ENCODE measurements around the gene NDUFS2.
A peak's percentile ranks its signal among the peaks of the same experiment; 100 is the strongest.

The NDUFS2 gene

DNA sequence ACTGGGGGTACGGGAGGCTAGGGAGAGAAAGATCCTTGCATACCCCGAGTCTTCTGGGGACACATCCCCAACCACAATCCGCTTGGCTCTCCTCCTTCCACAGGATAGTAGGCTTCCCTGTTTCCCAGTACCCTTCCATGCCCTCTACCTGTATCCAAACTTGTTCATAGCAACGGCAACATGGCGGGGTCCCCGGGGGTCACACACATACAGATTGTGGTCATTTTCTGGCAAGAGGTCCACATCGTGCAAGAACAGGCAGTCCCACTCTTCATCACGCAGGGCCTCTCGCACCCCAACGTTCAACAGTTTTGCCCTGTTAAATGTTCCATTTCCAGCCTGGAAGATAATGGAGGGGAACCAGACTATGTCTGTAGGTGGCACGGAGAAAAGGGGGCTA, 28.5 kb upstream of the NDUFS2 start:
- Histone ChIP-seq H3K27me3 (replicated peaks; ENCODE audit: control insufficient read depth, insufficient read depth, low read length) (no peaks in the 10 kb centered on the region), H3K9me3 (ENCODE audit: control insufficient read depth, low read length) (no peaks in the 10 kb centered on the region), H3K36me3 (ENCODE audit: control insufficient read depth, insufficient read depth, low read length, severe bottlenecking) (peaks cover 55% of the 10 kb centered on the region), H3K4me3 (ENCODE audit: low read length) (peak overlapping the region; percentile 0), H3K4me1 (ENCODE audit: control insufficient read depth, insufficient read depth, low read length) (peaks cover 42% of the 10 kb centered on the region), H3K9ac (ENCODE audit: low read length) (peak overlapping the region; percentile 2)
- no peak for DNase-seq (ENCODE audit: low read depth)

DNA sequence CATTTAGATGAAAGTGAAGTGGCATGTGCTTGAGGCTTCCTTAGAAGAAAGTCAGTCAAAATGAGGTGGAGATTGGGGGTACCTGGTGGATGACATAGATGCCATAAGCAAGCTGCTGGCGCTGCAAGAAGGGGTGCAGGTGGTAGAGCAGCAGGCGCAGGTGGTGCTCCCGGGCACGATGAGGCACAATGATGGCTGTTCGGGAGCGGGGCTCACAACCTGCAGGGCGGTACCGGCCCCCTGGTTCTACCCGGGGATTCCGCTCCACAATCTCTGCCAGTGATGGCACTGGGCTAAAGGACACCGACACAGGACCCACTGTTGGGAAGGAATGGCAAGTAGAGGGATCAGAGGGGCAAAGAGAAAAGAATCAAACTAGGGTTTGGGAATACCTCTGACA, 27.3 kb upstream of the NDUFS2 start:
- Histone ChIP-seq H3K9ac (ENCODE audit: low read length) (no peak overlapping the region), H3K4me3 (ENCODE audit: low read length) (no peak overlapping the region), H3K27me3 (replicated peaks; ENCODE audit: control insufficient read depth, insufficient read depth, low read length) (no peaks in the 10 kb centered on the region), H3K36me3 (ENCODE audit: control insufficient read depth, insufficient read depth, low read length, severe bottlenecking) (peaks cover 46% of the 10 kb centered on the region), H3K4me1 (ENCODE audit: control insufficient read depth, insufficient read depth, low read length) (peaks cover 42% of the 10 kb centered on the region), H3K9me3 (ENCODE audit: control insufficient read depth, low read length) (no peaks in the 10 kb centered on the region)
- no peak for DNase-seq (ENCODE audit: low read depth)

DNA sequence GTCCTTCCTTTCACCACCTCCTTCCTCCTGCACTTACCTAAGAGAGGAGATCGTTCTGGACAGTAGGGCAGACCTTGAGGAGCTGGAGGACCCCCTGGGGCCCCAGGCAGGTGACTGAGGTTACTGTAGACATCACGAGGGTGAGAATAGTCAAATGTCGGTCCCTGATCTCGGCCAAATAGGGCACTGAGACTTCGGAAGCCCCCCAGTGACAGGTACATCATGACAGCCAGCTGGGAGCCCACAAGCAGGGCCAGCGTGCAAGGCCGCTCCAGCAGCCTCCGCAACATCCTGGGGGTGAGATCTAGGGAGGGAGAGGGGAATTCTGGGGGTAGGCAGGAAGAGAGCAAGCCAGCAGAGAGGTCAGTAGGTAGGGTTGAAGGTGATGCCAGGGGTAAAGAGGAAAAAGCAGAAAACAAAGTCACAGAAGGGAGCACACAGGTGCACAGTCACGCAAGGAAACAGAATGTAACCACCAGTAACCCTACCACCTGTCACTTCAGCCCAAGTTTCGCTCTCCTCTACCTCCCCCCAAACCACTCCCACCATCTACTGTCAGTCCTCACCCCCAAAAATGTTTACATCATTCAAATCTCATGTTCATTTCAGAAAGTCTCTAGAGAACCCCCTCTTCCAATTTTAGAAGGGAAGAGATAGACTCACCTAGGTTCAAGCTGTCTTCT, 26.3 kb upstream of the NDUFS2 start:
- Histone ChIP-seq H3K4me3 (ENCODE audit: low read length) (peak overlapping the region; percentile 92), H3K36me3 (ENCODE audit: control insufficient read depth, insufficient read depth, low read length, severe bottlenecking) (peaks cover 39% of the 10 kb centered on the region), H3K9ac (ENCODE audit: low read length) (peak overlapping the region; percentile 94), H3K4me1 (ENCODE audit: control insufficient read depth, insufficient read depth, low read length) (peaks cover 42% of the 10 kb centered on the region), H3K27me3 (replicated peaks; ENCODE audit: control insufficient read depth, insufficient read depth, low read length) (no peaks in the 10 kb centered on the region), H3K9me3 (ENCODE audit: control insufficient read depth, low read length) (no peaks in the 10 kb centered on the region)
- no peak for DNase-seq (ENCODE audit: low read depth)

DNA sequence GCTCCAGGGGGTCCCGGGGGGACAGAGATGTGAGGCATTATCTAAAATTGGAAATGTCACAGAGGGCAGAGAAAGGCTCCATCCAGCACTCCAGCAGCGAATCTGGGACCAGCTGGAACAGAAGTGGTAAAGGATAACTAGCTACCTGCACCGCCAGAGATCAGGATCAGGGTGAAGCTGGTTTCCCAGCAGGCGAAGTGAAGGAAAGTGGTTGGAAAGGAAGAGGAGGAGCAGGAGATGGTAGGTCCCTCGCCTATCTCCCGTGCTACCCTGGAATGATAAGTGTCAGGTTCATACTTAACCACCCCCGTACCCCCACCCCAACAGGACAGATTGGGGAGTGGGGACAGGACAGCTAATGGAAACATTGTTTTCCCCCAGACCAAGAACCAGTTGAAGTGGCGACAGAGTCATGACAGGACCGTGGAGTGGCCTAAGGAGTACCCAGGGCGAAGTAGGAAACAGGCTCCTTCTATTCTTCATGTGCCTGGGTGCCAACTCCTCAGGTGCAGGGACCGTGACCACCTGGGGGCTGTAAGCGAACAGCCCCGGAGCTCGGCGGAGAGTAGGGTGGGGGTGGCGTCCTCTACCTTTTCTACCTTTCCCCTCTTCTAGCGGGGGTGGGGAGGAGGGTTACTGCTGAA, 25.6 kb upstream of the NDUFS2 start:
- Histone ChIP-seq H3K4me1 (ENCODE audit: control insufficient read depth, insufficient read depth, low read length) (peaks cover 42% of the 10 kb centered on the region), H3K4me3 (ENCODE audit: low read length) (peak overlapping the region; percentile 92), H3K9me3 (ENCODE audit: control insufficient read depth, low read length) (no peaks in the 10 kb centered on the region), H3K9ac (ENCODE audit: low read length) (peak overlapping the region; percentile 94), H3K27me3 (replicated peaks; ENCODE audit: control insufficient read depth, insufficient read depth, low read length) (no peaks in the 10 kb centered on the region), H3K36me3 (ENCODE audit: control insufficient read depth, insufficient read depth, low read length, severe bottlenecking) (peaks cover 32% of the 10 kb centered on the region)
- no peak for DNase-seq (ENCODE audit: low read depth)

DNA sequence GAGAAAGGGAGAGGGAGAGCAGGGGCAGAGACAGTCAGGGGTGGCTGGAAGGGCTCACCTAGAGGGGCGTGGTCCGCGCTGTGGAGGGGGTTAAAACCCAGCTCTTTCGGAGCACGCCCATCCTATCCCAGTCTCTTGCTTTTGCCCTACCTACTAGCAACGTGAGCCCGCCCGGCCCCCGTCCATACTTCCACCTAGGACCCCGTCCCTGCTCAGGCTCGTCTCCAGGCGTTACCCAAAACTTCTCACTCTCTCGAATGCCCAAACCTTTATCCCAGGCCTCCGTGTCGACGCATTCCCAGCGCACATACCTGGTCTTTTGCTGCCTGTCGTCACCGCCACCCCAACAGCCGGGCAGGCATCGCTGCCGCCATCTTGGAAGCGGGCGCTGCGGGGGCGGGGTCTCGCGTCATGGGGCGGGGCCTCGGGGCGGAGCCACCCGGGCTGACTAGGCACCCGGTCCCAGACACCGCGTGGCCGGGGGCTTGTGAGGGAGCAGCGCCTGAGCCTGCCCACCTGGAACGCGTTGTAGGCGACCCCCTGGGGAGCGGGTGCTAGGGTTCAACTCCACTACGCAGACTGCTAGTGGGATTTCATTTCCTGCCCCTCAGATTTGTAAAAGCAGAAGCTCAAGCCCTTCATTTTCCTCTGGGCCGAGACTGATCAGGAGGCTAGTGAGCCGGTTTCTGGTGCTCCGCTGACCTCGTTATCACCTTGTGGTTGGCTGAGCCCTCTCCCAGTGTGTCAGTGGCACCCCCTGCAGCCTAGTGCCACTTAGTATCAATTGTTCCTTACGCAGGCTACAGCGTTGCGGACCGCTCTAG, 24.8 kb upstream of the NDUFS2 start, which contains the start of gene B4GALT3:
B4GALT3 (minus strand) TSS at position 396 of the 824 bp plus-strand sequence. CDS start 1,447 bp downstream, outside the sequence.
- Histone ChIP-seq H3K9me3 (ENCODE audit: control insufficient read depth, low read length) (no peaks in the 10 kb centered on the region), H3K9ac (ENCODE audit: low read length) (peak within 1 kb of the TSS; percentile 94), H3K27me3 (replicated peaks; ENCODE audit: control insufficient read depth, insufficient read depth, low read length) (no peaks in the 10 kb centered on the region), H3K36me3 (ENCODE audit: control insufficient read depth, insufficient read depth, low read length, severe bottlenecking) (peaks cover 25% of the 10 kb centered on the region), H3K4me1 (ENCODE audit: control insufficient read depth, insufficient read depth, low read length) (peaks cover 39% of the 10 kb centered on the region), H3K4me3 (ENCODE audit: low read length) (peak within 1 kb of the TSS; percentile 92)
- DNase-seq (ENCODE audit: low read depth) = peak; percentile 94

DNA sequence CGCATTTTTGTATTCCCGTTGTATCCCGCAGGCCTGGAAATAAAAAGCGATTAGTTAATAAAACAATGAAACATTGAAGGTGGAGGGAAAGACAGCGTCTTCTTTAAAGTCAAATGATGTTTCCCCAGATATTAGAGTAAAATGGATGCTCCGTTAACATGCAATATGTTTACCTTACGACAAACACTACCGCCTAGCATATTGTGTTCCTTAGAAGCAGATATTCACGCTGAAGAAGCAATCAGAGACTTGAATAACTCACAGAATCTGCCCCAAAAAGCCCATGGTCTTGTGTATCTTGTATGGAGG, 24.3 kb upstream of the NDUFS2 start:
- no peaks in the 10 kb centered on the region for H3K27me3 ChIP-seq (replicated peaks; ENCODE audit: control insufficient read depth, insufficient read depth, low read length)
- no peak for DNase-seq (ENCODE audit: low read depth)
- H3K4me3 ChIP-seq (ENCODE audit: low read length) = peak overlapping the region; percentile 92

DNA sequence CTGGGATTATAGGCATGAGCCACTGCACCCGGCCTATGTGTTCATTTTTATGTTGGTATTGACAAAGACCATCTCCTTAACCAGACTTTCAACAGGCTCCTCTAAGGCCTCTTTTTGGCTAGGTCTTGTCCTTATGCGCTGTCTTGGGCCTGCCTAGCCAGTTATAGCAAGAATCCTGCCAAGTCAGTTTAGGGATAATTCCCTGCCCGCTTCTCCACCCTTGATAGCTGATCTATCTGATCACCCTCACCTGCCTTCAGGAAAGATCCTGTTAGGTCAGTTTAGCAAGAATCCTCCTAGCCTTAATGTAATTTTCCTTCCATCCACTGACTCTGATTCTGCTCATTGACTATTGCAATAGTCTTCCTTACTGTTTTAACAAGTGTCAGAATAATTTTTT, 22.5 kb upstream of the NDUFS2 start:
- H3K9me3 ChIP-seq (ENCODE audit: control insufficient read depth, low read length) = no peaks in the 10 kb centered on the region
- no peak overlapping the region for H3K4me3 ChIP-seq (ENCODE audit: low read length)
- H3K27me3 ChIP-seq (replicated peaks; ENCODE audit: control insufficient read depth, insufficient read depth, low read length) = no peaks in the 10 kb centered on the region
- DNase-seq (ENCODE audit: low read depth) = no peak
- peaks cover 13% of the 10 kb centered on the region for H3K36me3 ChIP-seq (ENCODE audit: control insufficient read depth, insufficient read depth, low read length, severe bottlenecking)
- no peak overlapping the region for H3K9ac ChIP-seq (ENCODE audit: low read length)
- H3K4me1 ChIP-seq (ENCODE audit: control insufficient read depth, insufficient read depth, low read length) = peaks cover 31% of the 10 kb centered on the region

More for the DNA sequence above, 24.3 kb upstream of the NDUFS2 start:
- peaks cover 25% of the 10 kb centered on the region for H3K36me3 ChIP-seq (ENCODE audit: control insufficient read depth, insufficient read depth, low read length, severe bottlenecking)
- peaks cover 39% of the 10 kb centered on the region for H3K4me1 ChIP-seq (ENCODE audit: control insufficient read depth, insufficient read depth, low read length)
- H3K9me3 ChIP-seq (ENCODE audit: control insufficient read depth, low read length) = no peaks in the 10 kb centered on the region
- peak overlapping the region; percentile 94 for H3K9ac ChIP-seq (ENCODE audit: low read length)

DNA sequence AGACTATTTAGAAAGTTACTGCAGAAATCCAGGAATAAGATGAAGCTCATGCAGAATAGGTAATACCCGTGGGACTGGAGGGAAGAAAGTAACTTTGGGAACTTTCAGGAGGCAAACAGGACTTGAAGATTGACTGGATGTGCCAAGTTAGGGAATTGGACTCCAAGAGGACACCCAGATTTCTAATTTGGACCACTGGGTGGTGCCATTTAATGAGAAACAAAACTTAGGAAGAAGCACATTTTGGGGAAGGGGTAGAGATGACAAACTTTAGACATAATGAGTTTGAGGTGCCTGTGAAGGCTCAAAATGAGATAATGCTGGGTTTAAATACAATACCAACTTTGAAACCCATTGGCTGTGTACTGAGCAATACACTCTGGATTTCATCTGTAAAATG, 21.5 kb upstream of the NDUFS2 start:
- peaks cover 35% of the 10 kb centered on the region for H3K4me1 ChIP-seq (ENCODE audit: control insufficient read depth, insufficient read depth, low read length)
- no peak overlapping the region for H3K4me3 ChIP-seq (ENCODE audit: low read length)
- H3K9ac ChIP-seq (ENCODE audit: low read length) = no peak overlapping the region
- peak; percentile 34 for DNase-seq (ENCODE audit: low read depth)
- no peaks in the 10 kb centered on the region for H3K9me3 ChIP-seq (ENCODE audit: control insufficient read depth, low read length)
- no peaks in the 10 kb centered on the region for H3K27me3 ChIP-seq (replicated peaks; ENCODE audit: control insufficient read depth, insufficient read depth, low read length)
- H3K36me3 ChIP-seq (ENCODE audit: control insufficient read depth, insufficient read depth, low read length, severe bottlenecking) = peaks cover 3% of the 10 kb centered on the region

DNA sequence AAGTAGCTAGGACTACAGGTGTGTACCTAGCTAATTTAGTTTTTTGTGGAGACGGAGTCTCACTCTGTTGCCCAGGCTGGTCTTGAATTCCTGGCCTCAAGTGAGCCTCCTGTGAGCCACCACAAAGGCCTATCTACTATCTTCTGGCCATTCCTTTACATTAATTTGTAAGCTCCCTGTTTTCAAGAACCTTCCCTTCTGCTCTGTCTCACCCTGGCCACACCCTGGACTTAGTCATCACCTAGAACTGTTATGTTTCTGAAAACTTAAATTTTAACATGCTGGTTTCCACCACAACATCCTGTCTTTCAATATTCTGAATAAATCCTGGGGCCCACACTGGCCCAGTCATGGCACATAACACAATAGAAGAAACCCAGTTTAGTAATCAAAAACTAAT, 20.0 kb upstream of the NDUFS2 start:
- peak overlapping the region; percentile 27 for H3K9ac ChIP-seq (ENCODE audit: low read length)
- H3K36me3 ChIP-seq (ENCODE audit: control insufficient read depth, insufficient read depth, low read length, severe bottlenecking) = no peaks in the 10 kb centered on the region
- H3K9me3 ChIP-seq (ENCODE audit: control insufficient read depth, low read length) = no peaks in the 10 kb centered on the region
- peaks cover 32% of the 10 kb centered on the region for H3K4me1 ChIP-seq (ENCODE audit: control insufficient read depth, insufficient read depth, low read length)
- no peak for DNase-seq (ENCODE audit: low read depth)
- no peak overlapping the region for H3K4me3 ChIP-seq (ENCODE audit: low read length)
- no peaks in the 10 kb centered on the region for H3K27me3 ChIP-seq (replicated peaks; ENCODE audit: control insufficient read depth, insufficient read depth, low read length)

DNA sequence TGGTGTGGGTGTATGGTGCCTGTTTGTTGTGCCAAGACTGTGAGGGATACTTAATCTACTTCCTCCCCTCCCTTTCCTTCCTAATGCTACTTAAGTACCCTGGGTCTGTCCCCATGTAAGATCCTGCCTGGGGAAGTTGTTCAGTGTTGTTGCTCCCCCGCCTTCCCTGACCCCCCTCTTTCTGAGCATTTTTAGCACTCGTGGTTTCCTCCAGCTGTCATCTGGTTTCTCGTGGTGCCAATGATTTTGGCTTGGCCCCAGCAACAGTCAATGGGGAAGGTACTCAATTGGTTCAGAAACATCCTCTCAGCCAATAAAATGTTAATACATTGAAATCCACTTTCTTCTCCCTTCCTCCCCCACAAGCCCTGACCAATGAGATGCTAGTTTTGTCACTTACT, 16.9 kb upstream of the NDUFS2 start:
- H3K36me3 ChIP-seq (ENCODE audit: control insufficient read depth, insufficient read depth, low read length, severe bottlenecking) = no peaks in the 10 kb centered on the region
- no peak for DNase-seq (ENCODE audit: low read depth)
- peak overlapping the region; percentile 54 for H3K4me3 ChIP-seq (ENCODE audit: low read length)
- peaks cover 42% of the 10 kb centered on the region for H3K4me1 ChIP-seq (ENCODE audit: control insufficient read depth, insufficient read depth, low read length)
- H3K27me3 ChIP-seq (replicated peaks; ENCODE audit: control insufficient read depth, insufficient read depth, low read length) = no peaks in the 10 kb centered on the region
- H3K9ac ChIP-seq (ENCODE audit: low read length) = peak overlapping the region; percentile 69
- no peaks in the 10 kb centered on the region for H3K9me3 ChIP-seq (ENCODE audit: control insufficient read depth, low read length)

DNA sequence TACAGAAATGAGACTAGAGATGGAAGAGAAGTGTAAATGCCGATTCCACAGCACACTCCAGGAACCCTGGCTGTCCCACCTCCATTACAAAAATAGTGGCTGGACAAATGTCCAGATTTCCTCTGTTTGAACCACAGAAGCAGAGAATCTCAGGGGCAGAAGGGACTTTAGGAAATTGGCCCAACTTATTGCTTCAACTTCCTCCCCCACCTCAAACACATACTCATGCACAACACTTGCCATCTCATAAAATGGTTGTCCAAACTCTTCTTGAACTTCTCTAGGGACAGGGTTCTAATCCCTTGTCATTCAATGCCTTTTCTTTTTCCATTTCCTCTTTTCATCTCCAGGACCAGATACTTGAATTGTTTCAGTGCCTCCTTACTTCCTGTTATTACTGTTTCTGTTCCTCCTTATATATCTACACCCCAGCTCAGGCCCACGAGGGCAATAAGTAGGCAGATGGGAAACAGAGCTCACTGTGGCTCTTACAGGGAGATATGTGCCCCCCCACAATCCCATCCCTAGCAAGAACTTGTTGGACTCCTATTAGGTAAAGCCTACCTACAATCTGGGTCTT, 16.3 kb upstream of the NDUFS2 start:
- Histone ChIP-seq H3K9ac (ENCODE audit: low read length) (peak overlapping the region; percentile 69), H3K4me3 (ENCODE audit: low read length) (peak overlapping the region; percentile 54), H3K36me3 (ENCODE audit: control insufficient read depth, insufficient read depth, low read length, severe bottlenecking) (no peaks in the 10 kb centered on the region), H3K9me3 (ENCODE audit: control insufficient read depth, low read length) (no peaks in the 10 kb centered on the region), H3K27me3 (replicated peaks; ENCODE audit: control insufficient read depth, insufficient read depth, low read length) (no peaks in the 10 kb centered on the region), H3K4me1 (ENCODE audit: control insufficient read depth, insufficient read depth, low read length) (peaks cover 44% of the 10 kb centered on the region)
- DNase-seq (ENCODE audit: low read depth) = no peak
